SK-N-SH (cell line): ENCODE data around the gene IRF2BP2. TPM values are rescaled to one million over a fixed set of nuclear protein-coding genes. Genes with fewer than 3 reads are reported as not detected.

Experiments
- CTCF ChIA-PET: fragments of 300-600, 350-600 bp; formaldehyde crosslinking; extraction: SDS; loops from one replicate; lab custom pipeline; 2021; lab: Yijun Ruan, JAX
- POLR2A ChIA-PET: fragments of 350-600 bp; sonication (Branson Sonifier 250); formaldehyde crosslinking; extraction: SDS; loops from one replicate; lab custom pipeline; 2020; ENCODE audit warnings: antibody characterized with exemption, inconsistent platforms; lab: Yijun Ruan, JAX
- DNase-seq: peaks from one replicate; pipeline ENCODE4 v3.0.0; 2012
- H2AFZ ChIP-seq: fragments of 200-600 bp; sonication (generic); 2 replicates; pipeline ENCODE4 v1.8.1; 2016; ENCODE audit warnings: antibody characterized with exemption, mild to moderate bottlenecking, low read depth
- H3F3A ChIP-seq: fragments of 200-600 bp; sonication (generic); replicated peaks from 2 replicates; pipeline ENCODE3; 2016; ENCODE audit warnings: antibody characterized with exemption, mild to moderate bottlenecking; ENCODE audit not compliant: insufficient read depth
- H3K27ac ChIP-seq, 2 experiments: fragments of 200-500 bp in 1 of 2; fragments of 200-600 bp in 1 of 2; sonication (Bioruptor generic) in 1 of 2; sonication (generic), shearing (Covaris generic) in 1 of 2; 2 replicates each; pipeline versions ENCODE4 v1.5.1 to v1.6.1; 2014 to 2016; ENCODE audit warnings: low read depth in 2 of 2, inconsistent platforms in 1 of 2, low read length in 1 of 2, mild to moderate bottlenecking in 1 of 2, mixed read lengths in 1 of 2
- H3K27me3 ChIP-seq: fragments of 200-600 bp; sonication (generic), shearing (Covaris generic); 2 replicates; pipeline ENCODE4 v1.6.1; 2016; ENCODE audit warnings: mixed run types; ENCODE audit not compliant: insufficient read depth
- H3K36me3 ChIP-seq, 2 experiments: fragments of 200-500 bp in 1 of 2; fragments of 200-600 bp in 1 of 2; sonication (Bioruptor generic) in 1 of 2; sonication (generic) in 1 of 2; replicated peaks in 1 of 2; 2 replicates each; pipeline versions ENCODE3 to v1.5.1; 2014 to 2016; ENCODE audit warnings: low read length in 1 of 2, mild to moderate bottlenecking in 1 of 2; ENCODE audit not compliant: insufficient read depth in 2 of 2, control insufficient read depth in 1 of 2
- H3K4me1 ChIP-seq, 2 experiments: fragments of 200-500 bp in 1 of 2; fragments of 200-600 bp in 1 of 2; sonication (Bioruptor generic) in 1 of 2; sonication (generic), shearing (Covaris generic) in 1 of 2; 2 replicates each; pipeline versions ENCODE4 v1.5.1 to v1.6.1; 2014 to 2016; ENCODE audit warnings: low read depth in 1 of 2, low read length in 1 of 2, mixed run types in 1 of 2; ENCODE audit not compliant: insufficient read depth in 2 of 2, control insufficient read depth in 1 of 2
- H3K4me2 ChIP-seq: fragments of 200-600 bp; sonication (generic), shearing (Covaris generic); 2 replicates; pipeline ENCODE4 v1.6.1; 2017; ENCODE audit warnings: mixed run types
- H3K4me3 ChIP-seq, 2 experiments: fragments of 200-500 bp in 1 of 2; fragments of 200-600 bp in 1 of 2; sonication (Bioruptor generic) in 1 of 2; sonication (generic), shearing (Covaris generic) in 1 of 2; 2 replicates each; pipeline versions ENCODE4 v1.5.1 to v1.8.1; 2014 to 2016; ENCODE audit warnings: low read depth in 2 of 2, inconsistent platforms in 1 of 2, low read length in 1 of 2, mild to moderate bottlenecking in 1 of 2, mixed read lengths in 1 of 2, moderate library complexity in 1 of 2
- H3K79me2 ChIP-seq: fragments of 200-600 bp; sonication (generic); 2 replicates; pipeline ENCODE4 v1.8.1; 2017; ENCODE audit warnings: mild to moderate bottlenecking; ENCODE audit not compliant: insufficient read depth
- H3K9ac ChIP-seq: fragments of 200-600 bp; sonication (generic); 2 replicates; pipeline ENCODE4 v1.6.1; 2017; ENCODE audit warnings: mixed run types
- H3K9me2 ChIP-seq: fragments of 200-600 bp; sonication (generic); 2 replicates; pipeline ENCODE4 v1.6.1; 2017; ENCODE audit warnings: mixed run types
- H3K9me3 ChIP-seq: fragments of 200-600 bp; sonication (generic); 2 replicates; pipeline ENCODE4 v1.6.1; 2017; ENCODE audit warnings: mixed run types, mild to moderate bottlenecking, moderate library complexity
- H4K20me1 ChIP-seq: fragments of 200-600 bp; sonication (generic); 2 replicates; pipeline ENCODE4 v1.6.1; 2017; ENCODE audit warnings: mild to moderate bottlenecking, mixed run types; ENCODE audit not compliant: insufficient read depth
- EP300 ChIP-seq, 2 experiments: IDR thresholded peaks; 2 replicates each; pipeline versions ENCODE4 v1.4.0 to v1.6.1; 2012; ENCODE audit warnings: borderline replicate concordance in 1 of 2, low read depth in 1 of 2, low read length in 1 of 2
- FOSL2 ChIP-seq: IDR thresholded peaks from 2 replicates; pipeline ENCODE4 v1.4.0; 2012; ENCODE audit warnings: low read depth, mild to moderate bottlenecking, moderate library complexity, borderline replicate concordance
- FOXJ3 ChIP-seq: sonication (generic); formaldehyde crosslinking; IDR thresholded peaks from 2 replicates; pipeline ENCODE4 v1.5.1; 2020; ENCODE audit warnings: mild to moderate bottlenecking, missing genetic modification reagents
- GATA2 ChIP-seq: sonication (generic); formaldehyde crosslinking; IDR thresholded peaks from 2 replicates; pipeline ENCODE4 v1.5.0; 2020; ENCODE audit warnings: mild to moderate bottlenecking, missing genetic modification reagents
- IRF3 ChIP-seq: fragments of 150-350 bp; IDR thresholded peaks from 2 replicates; pipeline ENCODE4 v1.6.1; 2016; ENCODE audit warnings: mild to moderate bottlenecking, low read depth, low read length
- MXI1 ChIP-seq: IDR thresholded peaks from 2 replicates; pipeline ENCODE4 v1.6.1; 2012; ENCODE audit warnings: mild to moderate bottlenecking, low read depth, low read length, improper control_type of control experiment
- REST ChIP-seq: IDR thresholded peaks from 2 replicates; pipeline ENCODE4 v1.6.1; 2012; ENCODE audit warnings: mild to moderate bottlenecking, low read depth, low read length, moderate library complexity
- SMC3 ChIP-seq: IDR thresholded peaks from 2 replicates; pipeline ENCODE4 v1.6.1; 2012; ENCODE audit warnings: low read depth, low read length, improper control_type of control experiment
- TAF1 ChIP-seq: IDR thresholded peaks from 2 replicates; pipeline ENCODE4 v1.6.1; 2012; ENCODE audit warnings: low read depth, mild to moderate bottlenecking, low read length, moderate library complexity, borderline replicate concordance
- TEAD4 ChIP-seq: IDR thresholded peaks from 2 replicates; pipeline ENCODE4 v1.4.0; 2012; ENCODE audit warnings: mild to moderate bottlenecking, borderline replicate concordance; ENCODE audit not compliant: insufficient read depth
- USF2 ChIP-seq: fragments of 150-350 bp; IDR thresholded peaks from 2 replicates; pipeline ENCODE4 v1.6.1; 2017; ENCODE audit warnings: antibody characterized with exemption, low read length, low read depth, borderline replicate concordance
- WGBS: methylation state at CpG from one replicate; pipeline ENCODE4 v1.1.6; 2017; ENCODE audit warnings: low lambda C conversion rate; 5-methylcytosine and 5-hydroxymethylcytosine counted together
- polyA plus RNA-seq, 3 experiments: library from polyadenylated mRNA; depleted of rRNA; stranded (reverse); fragments of >200 nt; gene quantifications; 2 replicates each; pipeline ENCODE4 v1.2.3, GENCODE V29; 2012
- TF ChIP-seq, protein P1 (sequence below): IDR thresholded peaks from 2 replicates; pipeline ENCODE4; 2012
- TF ChIP-seq, protein P2 (sequence below): IDR thresholded peaks from 2 replicates; pipeline ENCODE4 v1.4.0; 2012; ENCODE audit warnings: low read depth, borderline replicate concordance
- TF ChIP-seq, protein P3 (sequence below): fragments of 200-600 bp; sonication (generic); IDR thresholded peaks from 2 replicates; pipeline ENCODE4 v1.6.1; 2017; ENCODE audit warnings: antibody characterized with exemption, mild to moderate bottlenecking, moderate library complexity
- TF ChIP-seq, protein P4 (sequence below): IDR thresholded peaks from 2 replicates; pipeline ENCODE4 v1.4.0; 2012; ENCODE audit warnings: low read depth, borderline replicate concordance

Gene IRF2BP2
- polyA plus RNA-seq, 1 of the 3 experiments (the other 2 are of a cell fraction) = 73.9 TPM

- TF ChIP-seq, protein P1, sequence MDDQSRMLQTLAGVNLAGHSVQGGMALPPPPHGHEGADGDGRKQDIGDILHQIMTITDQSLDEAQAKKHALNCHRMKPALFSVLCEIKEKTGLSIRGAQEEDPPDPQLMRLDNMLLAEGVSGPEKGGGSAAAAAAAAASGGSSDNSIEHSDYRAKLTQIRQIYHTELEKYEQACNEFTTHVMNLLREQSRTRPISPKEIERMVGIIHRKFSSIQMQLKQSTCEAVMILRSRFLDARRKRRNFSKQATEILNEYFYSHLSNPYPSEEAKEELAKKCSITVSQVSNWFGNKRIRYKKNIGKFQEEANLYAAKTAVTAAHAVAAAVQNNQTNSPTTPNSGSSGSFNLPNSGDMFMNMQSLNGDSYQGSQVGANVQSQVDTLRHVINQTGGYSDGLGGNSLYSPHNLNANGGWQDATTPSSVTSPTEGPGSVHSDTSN = no peak
- TF ChIP-seq MXI1 (peak; percentile 60; the same call in 1 of the 2 replicates), FOSL2 (no peak), TAF1 (no peak), TEAD4 (no peak), REST (no peak)
These were observed 45.5 kb upstream of the IRF2BP2 start (continued) for GRCh38 chr1:234655328-234656069.

DNA sequence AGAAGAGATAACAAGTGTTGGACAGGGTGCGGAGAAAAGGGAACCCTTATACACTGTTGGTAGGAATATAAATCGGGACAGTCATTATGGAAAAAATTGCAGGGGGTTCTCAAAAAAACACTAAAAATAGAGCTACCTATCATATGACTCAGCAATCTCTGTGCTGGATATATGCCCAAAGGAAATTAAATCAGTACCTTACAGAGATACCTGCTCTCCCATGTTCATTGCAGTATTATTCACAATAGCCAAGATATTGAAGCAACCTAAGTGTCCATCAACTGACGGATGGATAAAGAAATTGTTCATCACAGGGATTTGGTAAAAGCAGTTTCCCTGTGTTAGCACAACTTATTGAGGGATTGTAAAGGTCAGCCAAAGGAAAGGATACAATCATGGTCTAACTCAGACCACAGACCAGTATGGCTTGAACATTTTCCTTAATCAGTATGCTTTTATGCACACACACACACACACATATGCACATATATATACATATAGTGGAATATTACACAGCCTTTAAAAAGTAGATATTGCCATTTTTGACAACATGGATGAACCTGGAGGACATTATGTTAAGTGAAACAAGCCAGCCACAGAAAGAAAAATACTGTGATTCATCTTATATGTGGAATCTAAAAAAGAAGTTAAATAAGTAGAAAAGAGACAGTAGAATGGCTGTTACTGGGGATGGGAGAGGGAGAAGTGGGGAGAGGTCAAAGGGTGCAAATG, 44.2 kb upstream of the IRF2BP2 start:
- H3K4me3 ChIP-seq = no peak overlapping the region
- no peak for DNase-seq
- WGBS = 92% methylated on average over 3 of the region's 3 CpGs
- H3K27me3 ChIP-seq = no peaks in the 10 kb centered on the region
- no peaks in the 10 kb centered on the region for H4K20me1 ChIP-seq
- no peaks in the 10 kb centered on the region for H3K9me2 ChIP-seq
- H3K27ac ChIP-seq = no peak overlapping the region
- H3K4me1 ChIP-seq = peaks cover 21 to 32% of the 10 kb centered on the region in 2 experiments
- no peak overlapping the region for H2AFZ ChIP-seq
- H3F3A ChIP-seq = peaks cover 17% of the 10 kb centered on the region
- no peak overlapping the region for H3K4me2 ChIP-seq
- H3K36me3 ChIP-seq = no peaks in the 10 kb centered on the region
- ChIA-PET POLR2A (interaction anchor here (1.6 kb wide), 1 partner anchor 41 kb away, joined by 13 read pairs; no protein-coding TSS in a partner anchor), CTCF (no interaction called here)
- H3K9ac ChIP-seq = no peak overlapping the region
- no peaks in the 10 kb centered on the region for H3K9me3 ChIP-seq
- no peaks in the 10 kb centered on the region for H3K79me2 ChIP-seq
- no peak for TF ChIP-seq SMC3
- TF ChIP-seq, protein P2, sequence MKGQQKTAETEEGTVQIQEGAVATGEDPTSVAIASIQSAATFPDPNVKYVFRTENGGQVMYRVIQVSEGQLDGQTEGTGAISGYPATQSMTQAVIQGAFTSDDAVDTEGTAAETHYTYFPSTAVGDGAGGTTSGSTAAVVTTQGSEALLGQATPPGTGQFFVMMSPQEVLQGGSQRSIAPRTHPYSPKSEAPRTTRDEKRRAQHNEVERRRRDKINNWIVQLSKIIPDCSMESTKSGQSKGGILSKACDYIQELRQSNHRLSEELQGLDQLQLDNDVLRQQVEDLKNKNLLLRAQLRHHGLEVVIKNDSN = no peak
- TF ChIP-seq, protein P3, sequence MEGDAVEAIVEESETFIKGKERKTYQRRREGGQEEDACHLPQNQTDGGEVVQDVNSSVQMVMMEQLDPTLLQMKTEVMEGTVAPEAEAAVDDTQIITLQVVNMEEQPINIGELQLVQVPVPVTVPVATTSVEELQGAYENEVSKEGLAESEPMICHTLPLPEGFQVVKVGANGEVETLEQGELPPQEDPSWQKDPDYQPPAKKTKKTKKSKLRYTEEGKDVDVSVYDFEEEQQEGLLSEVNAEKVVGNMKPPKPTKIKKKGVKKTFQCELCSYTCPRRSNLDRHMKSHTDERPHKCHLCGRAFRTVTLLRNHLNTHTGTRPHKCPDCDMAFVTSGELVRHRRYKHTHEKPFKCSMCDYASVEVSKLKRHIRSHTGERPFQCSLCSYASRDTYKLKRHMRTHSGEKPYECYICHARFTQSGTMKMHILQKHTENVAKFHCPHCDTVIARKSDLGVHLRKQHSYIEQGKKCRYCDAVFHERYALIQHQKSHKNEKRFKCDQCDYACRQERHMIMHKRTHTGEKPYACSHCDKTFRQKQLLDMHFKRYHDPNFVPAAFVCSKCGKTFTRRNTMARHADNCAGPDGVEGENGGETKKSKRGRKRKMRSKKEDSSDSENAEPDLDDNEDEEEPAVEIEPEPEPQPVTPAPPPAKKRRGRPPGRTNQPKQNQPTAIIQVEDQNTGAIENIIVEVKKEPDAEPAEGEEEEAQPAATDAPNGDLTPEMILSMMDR = no peak
- no peak for TF ChIP-seq USF2
- no peak for TF ChIP-seq IRF3
- TF ChIP-seq EP300 (IDR thresholded peaks at IDR 0.05; ENCODE audit: borderline replicate concordance in 1 of 2, low read depth in 1 of 2, low read length in 1 of 2) = no peak
- no peak for TF ChIP-seq MXI1
- no peak for TF ChIP-seq GATA2
- no peak for TF ChIP-seq FOXJ3 (CRISPR knock-in tag)
- TF ChIP-seq, protein P4, sequence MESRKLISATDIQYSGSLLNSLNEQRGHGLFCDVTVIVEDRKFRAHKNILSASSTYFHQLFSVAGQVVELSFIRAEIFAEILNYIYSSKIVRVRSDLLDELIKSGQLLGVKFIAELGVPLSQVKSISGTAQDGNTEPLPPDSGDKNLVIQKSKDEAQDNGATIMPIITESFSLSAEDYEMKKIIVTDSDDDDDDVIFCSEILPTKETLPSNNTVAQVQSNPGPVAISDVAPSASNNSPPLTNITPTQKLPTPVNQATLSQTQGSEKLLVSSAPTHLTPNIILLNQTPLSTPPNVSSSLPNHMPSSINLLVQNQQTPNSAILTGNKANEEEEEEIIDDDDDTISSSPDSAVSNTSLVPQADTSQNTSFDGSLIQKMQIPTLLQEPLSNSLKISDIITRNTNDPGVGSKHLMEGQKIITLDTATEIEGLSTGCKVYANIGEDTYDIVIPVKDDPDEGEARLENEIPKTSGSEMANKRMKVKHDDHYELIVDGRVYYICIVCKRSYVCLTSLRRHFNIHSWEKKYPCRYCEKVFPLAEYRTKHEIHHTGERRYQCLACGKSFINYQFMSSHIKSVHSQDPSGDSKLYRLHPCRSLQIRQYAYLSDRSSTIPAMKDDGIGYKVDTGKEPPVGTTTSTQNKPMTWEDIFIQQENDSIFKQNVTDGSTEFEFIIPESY = no peak
